GM12873 (cell line): ENCODE measurements around the gene PI4KA.

ENCODE experiments used
- TF ChIP-seq, protein P1 (sequence below): IDR thresholded peaks from 2 replicates; pipeline ENCODE4 v1.5.1; 2012; ENCODE audit warnings: low read depth, mild to moderate bottlenecking, moderate library complexity, low read length, control low read depth; ENCODE audit not compliant: insufficient read depth; ENCODE audit errors: missing control alignments

The PI4KA gene

GRCh38 chr22:20788627-20789344, 69.8 kb downstream of the PI4KA start:
- TF ChIP-seq, protein P1, sequence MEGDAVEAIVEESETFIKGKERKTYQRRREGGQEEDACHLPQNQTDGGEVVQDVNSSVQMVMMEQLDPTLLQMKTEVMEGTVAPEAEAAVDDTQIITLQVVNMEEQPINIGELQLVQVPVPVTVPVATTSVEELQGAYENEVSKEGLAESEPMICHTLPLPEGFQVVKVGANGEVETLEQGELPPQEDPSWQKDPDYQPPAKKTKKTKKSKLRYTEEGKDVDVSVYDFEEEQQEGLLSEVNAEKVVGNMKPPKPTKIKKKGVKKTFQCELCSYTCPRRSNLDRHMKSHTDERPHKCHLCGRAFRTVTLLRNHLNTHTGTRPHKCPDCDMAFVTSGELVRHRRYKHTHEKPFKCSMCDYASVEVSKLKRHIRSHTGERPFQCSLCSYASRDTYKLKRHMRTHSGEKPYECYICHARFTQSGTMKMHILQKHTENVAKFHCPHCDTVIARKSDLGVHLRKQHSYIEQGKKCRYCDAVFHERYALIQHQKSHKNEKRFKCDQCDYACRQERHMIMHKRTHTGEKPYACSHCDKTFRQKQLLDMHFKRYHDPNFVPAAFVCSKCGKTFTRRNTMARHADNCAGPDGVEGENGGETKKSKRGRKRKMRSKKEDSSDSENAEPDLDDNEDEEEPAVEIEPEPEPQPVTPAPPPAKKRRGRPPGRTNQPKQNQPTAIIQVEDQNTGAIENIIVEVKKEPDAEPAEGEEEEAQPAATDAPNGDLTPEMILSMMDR = no peak

DNA sequence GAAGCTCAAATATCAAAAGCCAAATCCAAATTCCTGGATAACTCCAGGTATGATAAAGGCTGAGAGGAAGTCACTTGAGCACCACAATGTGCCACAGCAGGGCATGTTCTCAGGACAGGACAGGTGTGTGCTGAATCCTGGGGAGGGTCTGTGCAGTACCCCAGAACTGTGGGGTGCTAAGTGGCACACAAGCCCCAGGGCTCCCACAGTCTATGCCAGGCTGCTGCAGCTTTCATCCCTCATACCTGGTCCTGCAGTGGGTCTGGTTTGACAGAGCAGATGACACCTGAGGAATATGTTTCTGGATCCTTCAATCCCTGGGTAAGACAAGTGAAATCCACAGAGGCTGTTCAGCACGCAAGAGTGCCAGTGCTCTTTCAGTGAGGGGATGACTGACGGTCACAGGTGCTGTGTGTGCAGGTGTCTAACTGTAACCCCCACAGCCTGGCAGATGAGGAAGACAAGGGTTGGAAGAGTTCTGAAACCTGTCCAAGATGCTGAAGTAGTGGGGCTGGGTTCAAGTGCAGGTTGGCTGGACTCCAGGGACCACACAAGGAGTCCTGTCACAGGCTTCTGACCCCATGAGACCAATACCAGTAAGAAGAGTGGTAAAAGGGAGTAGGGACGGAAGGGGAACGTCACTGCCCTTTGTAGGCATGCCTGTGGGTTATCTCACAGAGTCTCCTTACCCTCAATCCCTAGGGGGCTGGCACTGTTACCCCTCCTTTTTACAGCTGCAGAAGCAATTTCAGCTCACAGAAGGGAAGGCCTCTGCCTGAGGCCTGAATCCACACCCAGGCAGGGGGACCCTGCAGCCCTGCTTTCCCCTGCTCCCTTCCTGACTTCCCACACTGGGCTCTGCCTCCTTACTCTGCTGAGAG, 70.6 kb downstream of the PI4KA start:
- TF ChIP-seq, protein P1 = no peak

- TF ChIP-seq, protein P1 = no peak
Observed at GRCh38 chr22:20787223-20787622, 71.4 kb downstream of the PI4KA start.

DNA sequence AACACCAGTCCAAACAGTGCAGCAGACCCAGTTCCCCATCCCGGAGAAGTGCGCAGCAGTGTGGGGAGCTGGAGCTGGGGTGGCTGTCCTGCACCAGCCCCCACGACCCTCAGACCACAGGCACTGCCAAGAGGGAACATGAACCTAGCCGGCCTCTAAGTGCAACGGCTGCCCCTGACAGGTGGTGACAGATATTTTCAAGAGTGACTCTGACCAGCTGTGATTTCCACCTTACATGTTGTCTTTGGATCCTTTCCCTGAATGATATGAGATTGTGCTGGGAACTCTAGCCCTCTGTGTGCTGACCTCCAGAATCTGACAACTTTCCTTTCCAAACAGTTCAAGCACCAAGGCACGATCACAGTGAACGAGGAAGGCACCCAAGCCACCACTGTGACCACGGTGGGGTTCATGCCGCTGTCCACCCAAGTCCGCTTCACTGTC, 72.1 kb downstream of the PI4KA start:
- TF ChIP-seq, protein P1 = no peak

DNA sequence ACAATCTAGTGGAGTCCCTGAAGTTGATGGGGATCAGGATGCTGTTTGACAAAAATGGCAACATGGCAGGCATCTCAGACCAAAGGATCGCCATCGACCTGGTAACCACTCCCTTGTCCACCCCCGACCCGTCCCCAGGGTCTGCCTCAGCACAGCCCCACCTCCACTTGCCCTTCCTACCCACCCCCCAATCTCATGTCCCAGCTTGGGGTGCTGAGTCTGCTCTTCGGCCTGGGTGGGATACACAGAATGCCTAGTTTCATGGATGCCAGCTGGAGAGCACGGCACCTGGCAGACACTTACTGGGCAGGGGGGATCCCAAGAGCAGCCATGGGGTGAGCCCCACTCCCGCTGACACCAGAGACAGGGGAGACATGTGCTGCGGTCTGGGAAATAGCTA, 72.6 kb downstream of the PI4KA start:
- TF ChIP-seq, protein P1 = no peak

- TF ChIP-seq, protein P1 = no peak
Observed at GRCh38 chr22:20785415-20785814, 73.2 kb downstream of the PI4KA start.

DNA sequence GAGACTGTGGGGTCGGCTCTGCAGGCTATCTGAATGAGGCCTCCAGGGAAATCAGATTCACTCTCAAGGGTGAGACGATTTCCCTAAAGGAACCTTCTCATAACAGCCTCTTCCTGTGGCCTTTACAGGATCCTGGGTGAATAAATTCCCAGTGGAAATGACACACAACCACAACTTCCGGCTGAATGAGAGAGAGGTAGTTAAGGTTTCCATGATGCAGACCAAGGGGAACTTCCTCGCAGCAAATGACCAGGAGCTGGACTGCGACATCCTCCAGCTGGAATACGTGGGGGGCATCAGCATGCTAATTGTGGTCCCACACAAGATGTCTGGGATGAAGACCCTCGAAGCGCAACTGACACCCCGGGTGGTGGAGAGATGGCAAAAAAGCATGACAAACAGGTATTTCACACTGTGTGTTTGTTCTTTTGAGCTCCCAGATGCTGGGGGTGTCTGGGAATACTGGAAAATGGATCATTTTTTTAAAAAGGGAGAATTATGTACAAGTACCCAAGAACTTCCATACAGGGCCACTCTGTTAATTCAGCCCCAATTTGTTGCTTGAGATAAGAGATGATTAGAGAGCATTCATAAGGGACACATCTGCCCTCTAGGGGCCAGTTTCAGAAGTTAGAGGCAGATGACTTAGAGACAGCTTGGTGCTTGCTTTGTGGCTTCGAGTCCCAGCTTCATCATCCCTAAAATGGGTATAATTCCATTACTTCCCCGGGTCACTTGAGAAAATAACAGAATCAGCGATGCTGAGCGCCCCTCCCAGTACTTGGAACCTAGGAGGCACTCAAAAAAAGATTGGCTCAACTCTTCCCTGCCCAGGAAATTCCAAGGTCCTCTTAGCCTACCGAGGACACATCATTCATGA, 74.5 kb downstream of the PI4KA start:
- TF ChIP-seq, protein P1 = peak; percentile 89
